CD14-positive monocyte (primary cell): Measurements from ENCODE around the gene HES4. TPM values are rescaled to one million over a fixed set of nuclear protein-coding genes. Genes with fewer than 3 reads are reported as not detected.

Source experiments
- DNase-seq, 3 donors: peaks; one replicate each; pipeline ENCODE4 v3.0.0-alpha.2; 2011 to 2022
- H2AFZ ChIP-seq: 2 replicates; pipeline ENCODE4 v1.6.0; 2012; ENCODE audit warnings: mild to moderate bottlenecking, low read depth, low read length, inconsistent platforms; ENCODE audit not compliant: insufficient read depth, poor library complexity, severe bottlenecking
- H3K27ac ChIP-seq, 2 donors: 1 replicate in 1 of 2; 2 replicates in 1 of 2; pipeline ENCODE4 v1.5.1; 2012 to 2013; ENCODE audit warnings: low read length in 2 of 2, control low read depth in 1 of 2, inconsistent platforms in 1 of 2, low read depth in 1 of 2, mild to moderate bottlenecking in 1 of 2
- H3K27me3 ChIP-seq, 2 donors: one replicate each; pipeline versions ENCODE4 v1.6.0 to v1.6.1; 2011 to 2013; ENCODE audit warnings: low read length in 2 of 2; ENCODE audit not compliant: control insufficient read depth in 2 of 2, insufficient read depth in 2 of 2
- H3K36me3 ChIP-seq, 2 donors: replicated peaks in 1 of 2; 1 replicate in 1 of 2; 2 replicates in 1 of 2; pipeline versions ENCODE4 v1.5.1 to v1.6.1; 2012 to 2013; ENCODE audit warnings: low read length in 2 of 2, control low read depth in 1 of 2, inconsistent platforms in 1 of 2, mild to moderate bottlenecking in 1 of 2; ENCODE audit not compliant: insufficient read depth in 2 of 2, control insufficient read depth in 1 of 2
- H3K4me1 ChIP-seq, 2 donors: 1 replicate in 1 of 2; 2 replicates in 1 of 2; pipeline versions ENCODE4 v1.5.1 to v1.6.1; 2012 to 2013; ENCODE audit warnings: low read length in 2 of 2, control low read depth in 1 of 2, inconsistent platforms in 1 of 2, mild to moderate bottlenecking in 1 of 2, moderate library complexity in 1 of 2; ENCODE audit not compliant: insufficient read depth in 2 of 2, control insufficient read depth in 1 of 2
- H3K4me2 ChIP-seq: replicated peaks from 2 replicates; pipeline ENCODE3; 2012; ENCODE audit warnings: low read length, moderate library complexity, mild to moderate bottlenecking; ENCODE audit not compliant: poor library complexity, severe bottlenecking; ENCODE audit errors: extremely low read depth
- H3K4me3 ChIP-seq, 3 experiments: fragments of 200-600 bp in 1 of 3; sonication (generic) in 1 of 3; replicated peaks in 1 of 3; 1 replicate in 2 of 3; 2 replicates in 1 of 3; pipeline ENCODE4 v1.5.1; 2011 to 2013; ENCODE audit warnings: low read length in 3 of 3, mild to moderate bottlenecking in 3 of 3, control low read depth in 2 of 3, low read depth in 2 of 3, inconsistent platforms in 1 of 3, moderate library complexity in 1 of 3
- H3K79me2 ChIP-seq: 2 replicates; pipeline ENCODE4 v1.6.0; 2012; ENCODE audit warnings: mild to moderate bottlenecking, control low read depth, inconsistent platforms, low read length, moderate library complexity; ENCODE audit not compliant: insufficient read depth
- H3K9ac ChIP-seq: 2 replicates; pipeline ENCODE4 v1.6.0; 2017; ENCODE audit warnings: low read length, mild to moderate bottlenecking; ENCODE audit not compliant: insufficient read depth, poor library complexity, severe bottlenecking
- H3K9me3 ChIP-seq, 2 donors: replicated peaks in 1 of 2; 1 replicate in 1 of 2; 2 replicates in 1 of 2; pipeline versions ENCODE4 v1.5.1 to v1.6.1; 2012 to 2013; ENCODE audit warnings: low read length in 2 of 2, control low read depth in 1 of 2; ENCODE audit not compliant: control insufficient read depth in 1 of 2, insufficient read depth in 1 of 2
- H4K20me1 ChIP-seq: 2 replicates; pipeline ENCODE4 v1.6.0; 2012; ENCODE audit warnings: mild to moderate bottlenecking, low read length, control low read depth, moderate library complexity; ENCODE audit not compliant: insufficient read depth
- H3K27ac Mint-ChIP-seq, 7 donors: one replicate each; pipeline ENCODE4 v1.8.0; 2020; ENCODE audit warnings: mild to moderate bottlenecking in 7 of 7, mixed read lengths in 7 of 7, moderate library complexity in 6 of 7, inconsistent platforms in 2 of 7
- H3K27me3 Mint-ChIP-seq, 3 donors: one replicate each; pipeline ENCODE4 v1.8.0; 2021 to 2022; ENCODE audit warnings: low read depth in 3 of 3, mild to moderate bottlenecking in 3 of 3, mixed read lengths in 3 of 3, moderate library complexity in 3 of 3, inconsistent platforms in 1 of 3
- H3K36me3 Mint-ChIP-seq, 2 donors: one replicate each; pipeline ENCODE4 v1.8.0; 2020; ENCODE audit warnings: mixed read lengths in 2 of 2, inconsistent platforms in 1 of 2, mild to moderate bottlenecking in 1 of 2
- H3K4me1 Mint-ChIP-seq: one replicate; pipeline ENCODE4 v1.8.0; 2020; ENCODE audit warnings: mild to moderate bottlenecking, mixed read lengths
- H3K4me3 Mint-ChIP-seq, 2 donors: one replicate each; pipeline ENCODE4 v1.8.0; 2020; ENCODE audit warnings: mild to moderate bottlenecking in 2 of 2, mixed read lengths in 2 of 2, moderate library complexity in 1 of 2
- H3K9me3 Mint-ChIP-seq, 7 donors: one replicate each; pipeline ENCODE4 v1.8.0; 2020 to 2022; ENCODE audit warnings: mixed read lengths in 7 of 7, mild to moderate bottlenecking in 6 of 7, moderate library complexity in 6 of 7, inconsistent platforms in 2 of 7
- WGBS: methylation state at CpG from one replicate; pipeline ENCODE4 v1.1.5; 2013; ENCODE audit warnings: missing lambda C conversion rate; ENCODE audit not compliant: insufficient coverage; 5-methylcytosine and 5-hydroxymethylcytosine counted together
- intact Hi-C, 2 donors: fragments of 100-400 bp; cut with micrococcal nuclease; formaldehyde crosslinking; loops; one replicate each; pipeline versions ENCODE4 v1.15.0 to v1.15.1; 2023
- polyA plus RNA-seq, 3 donors: library from polyadenylated mRNA; depleted of rRNA in 1 of 3; unstranded in 2 of 3; stranded (reverse) in 1 of 3; fragments of 300-500 nt in 2 of 3; fragments of >200 nt in 1 of 3; fragmentation: Illumina TruSeq in 2 of 3; gene quantifications; 1 replicate in 2 of 3; 2 replicates in 1 of 3; pipeline ENCODE4 v1.2.3, GENCODE V29; 2012 to 2021
- TF ChIP-seq, protein P1 (sequence below): fragments of 200-600 bp; IDR thresholded peaks from one replicate; pipeline ENCODE4 v1.8.0; 2022; ENCODE audit warnings: antibody characterized with exemption, mild to moderate bottlenecking

The HES4 gene
- polyA plus RNA-seq, 3 donors = 1.4 to 26.8 (median 2.0) TPM

DNA sequence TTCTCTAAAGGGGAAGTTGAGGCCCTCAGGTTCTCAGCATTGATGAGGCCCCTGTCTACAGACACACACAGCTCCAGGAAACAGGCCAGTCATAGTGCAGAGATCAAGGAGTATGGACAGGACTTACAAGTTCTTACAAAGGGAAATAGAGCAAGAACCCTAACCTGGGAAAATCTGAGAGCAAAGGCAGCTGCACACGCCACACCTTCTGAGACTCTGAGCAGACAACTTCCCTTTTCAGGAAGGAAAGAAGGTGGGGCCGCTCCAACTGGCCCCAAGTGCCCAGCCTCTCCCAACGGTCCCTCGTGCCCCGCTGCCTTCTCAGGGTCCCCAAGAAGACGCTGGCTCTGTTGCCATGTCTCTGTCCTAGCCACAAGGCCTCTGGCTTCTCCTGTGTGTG, 44.4 kb downstream of the HES4 start:
- peaks cover 60 to 68% of the 10 kb centered on the region in 2 donors for H3K36me3 ChIP-seq
- TF ChIP-seq, protein P1, sequence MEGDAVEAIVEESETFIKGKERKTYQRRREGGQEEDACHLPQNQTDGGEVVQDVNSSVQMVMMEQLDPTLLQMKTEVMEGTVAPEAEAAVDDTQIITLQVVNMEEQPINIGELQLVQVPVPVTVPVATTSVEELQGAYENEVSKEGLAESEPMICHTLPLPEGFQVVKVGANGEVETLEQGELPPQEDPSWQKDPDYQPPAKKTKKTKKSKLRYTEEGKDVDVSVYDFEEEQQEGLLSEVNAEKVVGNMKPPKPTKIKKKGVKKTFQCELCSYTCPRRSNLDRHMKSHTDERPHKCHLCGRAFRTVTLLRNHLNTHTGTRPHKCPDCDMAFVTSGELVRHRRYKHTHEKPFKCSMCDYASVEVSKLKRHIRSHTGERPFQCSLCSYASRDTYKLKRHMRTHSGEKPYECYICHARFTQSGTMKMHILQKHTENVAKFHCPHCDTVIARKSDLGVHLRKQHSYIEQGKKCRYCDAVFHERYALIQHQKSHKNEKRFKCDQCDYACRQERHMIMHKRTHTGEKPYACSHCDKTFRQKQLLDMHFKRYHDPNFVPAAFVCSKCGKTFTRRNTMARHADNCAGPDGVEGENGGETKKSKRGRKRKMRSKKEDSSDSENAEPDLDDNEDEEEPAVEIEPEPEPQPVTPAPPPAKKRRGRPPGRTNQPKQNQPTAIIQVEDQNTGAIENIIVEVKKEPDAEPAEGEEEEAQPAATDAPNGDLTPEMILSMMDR = no peak
- peak overlapping the region; percentile 57 for H2AFZ ChIP-seq
- Mint-ChIP-seq H3K27me3 (peaks cover 4 to 12% (median 6%) of the 10 kb centered on the region in 3 donors), H3K4me3 (peak overlapping the region in 1 of 2 donors; percentile 65), H3K4me1 (peaks cover 36% of the 10 kb centered on the region), H3K9me3 (no peaks in the 10 kb centered on the region), H3K36me3 (peaks cover 56 to 66% of the 10 kb centered on the region in 2 donors), H3K27ac (peak overlapping the region in 3 of 7 donors; percentile 7 to 77 (median 22))
- peak overlapping the region; percentile 25 for H3K4me2 ChIP-seq
- H3K9me3 ChIP-seq = no peaks in the 10 kb centered on the region
- peaks cover 17 to 52% of the 10 kb centered on the region in 2 donors for H3K4me1 ChIP-seq
- peaks cover 36% of the 10 kb centered on the region for H4K20me1 ChIP-seq
- DNase-seq = peak in 1 of 3 donors; percentile 9
- H3K79me2 ChIP-seq = peaks cover 23% of the 10 kb centered on the region
- intact Hi-C loops = no loop called here
- H3K9ac ChIP-seq = peak overlapping the region; percentile 11
- peak overlapping the region in 1 of 3 experiments; percentile 26 for H3K4me3 ChIP-seq
- no peaks in the 10 kb centered on the region for H3K27me3 ChIP-seq
- H3K27ac ChIP-seq = peak overlapping the region in 1 of 2 donors; percentile 51
- 0% methylated on average over 6 of the region's 6 CpGs for WGBS

DNA sequence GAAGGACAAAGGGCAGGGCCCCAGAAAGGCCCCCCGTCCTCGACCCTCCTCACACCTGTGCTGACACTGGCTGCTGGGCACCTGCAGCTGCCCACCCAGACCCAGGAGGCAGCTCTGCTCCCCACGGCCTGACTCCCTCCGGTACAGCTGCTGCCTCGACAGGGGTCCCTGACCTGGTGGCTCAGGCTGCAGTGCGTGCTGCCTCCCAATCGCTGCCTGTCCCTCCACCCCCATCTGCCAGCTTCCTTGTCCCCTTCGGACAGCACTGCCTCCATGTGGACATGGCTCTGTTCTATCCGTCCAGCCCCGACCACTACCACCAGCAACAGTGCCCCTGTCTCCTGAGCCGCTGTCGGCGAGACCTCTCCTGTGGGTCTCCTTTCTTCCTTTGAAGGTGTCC, 45.0 kb downstream of the HES4 start:
- Histone ChIP-seq H3K79me2 (peaks cover 23% of the 10 kb centered on the region), H3K27ac (peak overlapping the region in 1 of 2 donors; percentile 51), H3K4me1 (peaks cover 13 to 47% of the 10 kb centered on the region in 2 donors), H3K4me2 (peak overlapping the region; percentile 25), H3K9me3 (no peaks in the 10 kb centered on the region), H3K9ac (peak overlapping the region; percentile 11), H3K36me3 (peaks cover 65 to 73% of the 10 kb centered on the region in 2 donors), H2AFZ (peak overlapping the region; percentile 57), H3K27me3 (no peaks in the 10 kb centered on the region), H4K20me1 (peaks cover 41% of the 10 kb centered on the region), H3K4me3 (peak overlapping the region in 1 of 3 experiments; percentile 26)
- 97% methylated on average over 13 of the region's 13 CpGs for WGBS
- intact Hi-C loops = no loop called here
- H3K27me3 Mint-ChIP-seq = peaks cover under 1 to 7% (median 5%) of the 10 kb centered on the region in 3 donors
- no peak overlapping the region for H3K4me3 Mint-ChIP-seq
- DNase-seq = no peak
- no peaks in the 10 kb centered on the region for H3K9me3 Mint-ChIP-seq
- H3K36me3 Mint-ChIP-seq = peaks cover 61 to 72% of the 10 kb centered on the region in 2 donors
- H3K4me1 Mint-ChIP-seq = peaks cover 34% of the 10 kb centered on the region
- TF ChIP-seq, protein P1 = no peak
- peak overlapping the region in 1 of 7 donors; percentile 77 for H3K27ac Mint-ChIP-seq
